ENCODE results near the gene MICAL2.

MICAL2 gene

DNA sequence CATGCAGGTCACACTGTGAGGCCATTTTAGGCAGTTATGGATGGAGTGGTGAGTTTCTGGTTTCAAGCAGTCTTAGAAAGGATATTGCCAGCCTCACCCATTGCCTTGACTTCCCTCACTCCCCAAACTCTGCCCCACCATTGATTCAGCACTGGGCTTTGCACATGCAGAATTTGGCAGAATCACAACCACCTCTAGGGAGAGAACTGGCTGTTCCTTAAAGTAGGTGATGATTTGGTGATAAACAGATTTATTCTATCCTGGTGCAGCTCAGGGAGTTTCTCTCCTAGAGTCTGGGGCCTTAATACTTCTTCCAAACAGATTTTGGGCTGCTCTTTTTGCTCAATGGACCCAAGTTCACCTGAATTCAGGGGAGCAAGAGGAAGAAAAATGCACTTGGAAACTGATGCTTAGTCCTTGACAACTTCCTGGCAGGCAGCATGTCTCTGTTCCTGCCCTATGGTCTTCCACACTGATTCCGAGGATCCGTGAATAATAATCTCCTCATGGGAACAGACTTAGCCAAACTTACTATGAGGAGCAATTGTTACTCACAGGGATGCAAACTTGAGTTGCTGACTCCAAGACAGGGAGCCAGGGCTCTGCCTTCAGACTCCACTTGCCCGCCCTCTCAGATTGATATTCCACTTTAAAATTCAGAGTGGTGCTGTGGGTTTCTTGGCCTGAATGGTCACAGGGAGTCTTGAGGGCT, 137.3 kb downstream of the MICAL2 start:
- Mint-ChIP-seq H3K36me3 (peaks cover 91% of the 10 kb centered on the region), H3K27ac (peak overlapping the region; percentile 68), H3K4me1 (peaks cover 20% of the 10 kb centered on the region), H3K9me3 (no peaks in the 10 kb centered on the region), H3K4me3 (no peak overlapping the region)
- no peak for DNase-seq (ENCODE audit: low spot score in 2 of 2)
- ATAC-seq = no peak

DNA sequence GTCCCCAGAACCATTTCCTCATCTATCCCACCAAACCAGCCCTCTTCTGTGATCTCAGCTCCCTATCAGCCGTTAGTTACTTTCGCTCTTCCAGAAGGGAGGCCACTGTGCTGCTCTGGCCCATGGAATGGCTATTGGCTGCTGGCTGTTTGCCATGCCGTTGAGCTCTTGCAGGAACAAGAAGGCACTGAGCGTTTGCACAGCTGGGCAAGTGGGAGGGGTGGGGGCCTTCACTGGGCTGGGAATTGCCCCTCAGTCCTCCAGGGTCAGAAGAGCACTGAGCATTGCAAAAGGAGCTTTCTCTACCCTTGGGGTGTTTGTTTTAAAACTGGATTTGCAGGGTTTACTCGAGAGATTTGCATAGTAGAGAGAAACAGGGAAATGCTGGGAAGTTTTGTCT, 137.9 kb downstream of the MICAL2 start:
- H3K4me3 Mint-ChIP-seq = no peak overlapping the region
- H3K4me1 Mint-ChIP-seq = peaks cover 14% of the 10 kb centered on the region
- peak overlapping the region; percentile 68 for H3K27ac Mint-ChIP-seq
- DNase-seq (ENCODE audit: low spot score in 2 of 2) (no peak), ATAC-seq (no peak)
- no peaks in the 10 kb centered on the region for H3K9me3 Mint-ChIP-seq
- H3K36me3 Mint-ChIP-seq = peaks cover 91% of the 10 kb centered on the region

DNA sequence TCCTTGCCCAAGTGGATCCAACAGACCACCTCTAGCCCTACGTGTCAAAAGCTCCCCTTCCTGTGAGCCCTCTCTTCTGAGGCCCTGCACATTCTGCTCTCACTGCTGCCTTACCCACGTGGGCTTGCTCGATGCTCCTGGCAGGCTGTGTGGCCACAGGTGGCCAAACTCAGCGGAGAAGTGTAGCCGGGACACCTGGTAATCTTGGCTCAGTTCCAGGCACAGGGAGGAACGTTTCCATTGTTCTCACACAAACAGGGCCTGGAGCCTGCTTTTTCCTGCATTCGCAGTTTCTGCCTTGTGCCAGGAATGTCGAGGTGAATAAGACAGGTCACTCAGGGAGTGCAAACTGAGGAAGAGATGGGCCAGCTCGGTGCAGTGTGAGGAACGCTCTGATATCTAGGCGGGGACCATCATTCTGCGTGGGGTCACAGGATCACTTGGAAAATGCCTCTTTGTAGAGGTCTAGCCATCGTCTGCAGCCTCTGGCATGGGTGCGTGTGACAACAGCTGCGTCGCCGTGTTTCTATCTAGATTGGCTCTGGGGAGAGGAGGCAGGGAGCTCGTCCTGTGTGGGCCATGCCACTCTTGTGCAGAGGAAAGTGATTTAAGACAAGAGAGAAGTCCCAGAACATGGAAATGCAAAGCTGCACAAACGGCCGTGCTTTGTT, 139.3 kb downstream of the MICAL2 start:
- peaks cover under 1% of the 10 kb centered on the region for H3K4me1 Mint-ChIP-seq
- H3K9me3 Mint-ChIP-seq = no peaks in the 10 kb centered on the region
- H3K36me3 Mint-ChIP-seq = peaks cover 91% of the 10 kb centered on the region
- no peak for DNase-seq (ENCODE audit: low spot score in 2 of 2)
- peak overlapping the region; percentile 51 for H3K27ac Mint-ChIP-seq
- H3K4me3 Mint-ChIP-seq = no peak overlapping the region
- no peak for ATAC-seq

DNA sequence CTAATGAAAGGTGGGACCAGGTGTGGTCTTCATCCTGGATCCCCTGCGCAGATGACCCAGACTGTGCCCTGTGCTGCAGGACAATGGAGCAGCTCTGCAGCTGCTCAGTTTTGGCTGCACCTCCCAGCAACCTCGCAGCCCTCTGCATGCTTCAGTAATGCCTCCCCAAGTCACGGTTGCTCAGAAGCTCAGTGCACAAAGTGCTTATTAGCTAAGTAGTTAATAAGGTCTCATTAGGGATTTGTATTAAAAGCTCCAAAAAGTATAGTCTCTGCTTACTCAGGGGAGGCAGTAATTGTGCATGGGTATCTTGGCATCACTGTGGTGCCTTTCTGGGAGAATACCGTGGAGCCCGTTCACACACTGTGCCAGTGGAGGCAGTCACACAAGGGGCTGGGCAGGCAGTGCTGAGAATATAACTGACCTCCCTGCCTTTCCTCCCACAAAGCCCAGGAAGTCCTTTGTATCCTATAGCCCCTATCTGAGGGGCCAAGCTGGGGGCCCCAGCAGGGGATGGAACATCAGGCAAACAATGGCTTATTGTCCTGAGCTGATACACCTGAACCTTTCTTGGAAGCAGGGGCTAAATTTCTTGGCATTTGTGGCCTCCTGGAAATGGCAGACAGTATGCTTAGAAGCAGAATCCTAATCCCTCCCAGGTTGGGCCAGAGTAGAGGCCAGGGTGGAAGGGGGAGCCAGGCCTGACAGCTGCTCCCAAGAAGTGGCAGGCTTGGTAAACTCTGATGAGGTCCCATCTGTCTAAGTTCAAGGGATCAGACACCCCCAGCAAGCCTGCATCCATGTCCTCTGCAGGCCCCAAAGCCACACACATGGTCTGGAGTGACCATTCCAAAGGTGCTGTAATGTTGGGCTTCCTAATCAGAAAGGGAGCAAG, 141.5 kb downstream of the MICAL2 start:
- no peak overlapping the region for H3K4me3 Mint-ChIP-seq
- H3K36me3 Mint-ChIP-seq = peaks cover 95% of the 10 kb centered on the region
- no peaks in the 10 kb centered on the region for H3K9me3 Mint-ChIP-seq
- ATAC-seq (peak; percentile 5), DNase-seq (ENCODE audit: low spot score in 2 of 2) (no peak)
- H3K4me1 Mint-ChIP-seq = no peaks in the 10 kb centered on the region
- H3K27ac Mint-ChIP-seq = peak overlapping the region; percentile 29

DNA sequence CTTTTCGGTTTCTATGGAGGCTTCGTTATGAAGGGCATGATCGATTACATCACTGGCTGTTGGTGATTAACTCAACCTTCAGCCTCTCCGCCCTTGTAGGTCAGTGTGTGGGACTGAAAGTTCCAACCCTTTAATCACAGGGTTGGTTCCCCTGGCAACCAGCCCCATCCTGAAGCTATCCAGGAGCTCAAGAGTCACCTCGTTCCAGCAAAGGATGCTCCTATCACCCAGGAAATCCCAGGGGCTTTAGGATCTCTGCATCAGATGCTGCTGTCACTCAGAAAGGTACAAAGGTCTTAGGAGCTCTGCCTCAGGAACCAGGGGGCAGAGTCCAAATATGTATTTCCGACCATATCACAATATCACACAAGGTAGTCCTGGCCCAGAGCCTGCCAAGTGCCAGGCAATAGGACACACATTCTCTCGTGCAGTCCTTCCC, 143.5 kb downstream of the MICAL2 start:
- H3K4me1 Mint-ChIP-seq = no peaks in the 10 kb centered on the region
- H3K27ac Mint-ChIP-seq = no peak overlapping the region
- DNase-seq (ENCODE audit: low spot score in 2 of 2) = no peak
- H3K9me3 Mint-ChIP-seq = no peaks in the 10 kb centered on the region
- H3K4me3 Mint-ChIP-seq = no peak overlapping the region
- H3K36me3 Mint-ChIP-seq = peaks cover 95% of the 10 kb centered on the region
- ATAC-seq = no peak

DNA sequence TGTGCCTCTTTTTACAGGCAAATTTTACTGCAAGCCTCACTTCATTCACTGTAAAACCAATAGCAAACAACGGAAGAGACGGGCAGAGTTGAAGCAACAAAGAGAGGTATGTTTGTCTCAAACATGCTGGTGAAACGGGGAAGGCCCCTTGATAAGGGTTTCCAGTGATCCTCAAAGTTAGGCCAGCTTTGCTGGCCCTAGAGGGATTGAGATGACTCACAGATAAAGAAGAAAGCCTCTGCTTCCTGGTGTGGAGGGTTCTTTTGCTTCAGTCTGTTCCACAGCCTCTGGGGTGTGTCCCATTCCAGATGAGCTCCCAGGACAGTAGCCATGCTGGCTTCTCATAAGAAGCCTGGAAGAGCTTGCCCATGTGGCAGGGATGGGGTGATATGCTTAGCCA, 148.1 kb downstream of the MICAL2 start:
- Mint-ChIP-seq H3K9me3 (no peaks in the 10 kb centered on the region), H3K4me1 (no peaks in the 10 kb centered on the region), H3K4me3 (no peak overlapping the region), H3K36me3 (peaks cover 99% of the 10 kb centered on the region), H3K27ac (peak overlapping the region; percentile 68)
- ATAC-seq = no peak
- DNase-seq (ENCODE audit: low spot score in 2 of 2) = no peak

DNA sequence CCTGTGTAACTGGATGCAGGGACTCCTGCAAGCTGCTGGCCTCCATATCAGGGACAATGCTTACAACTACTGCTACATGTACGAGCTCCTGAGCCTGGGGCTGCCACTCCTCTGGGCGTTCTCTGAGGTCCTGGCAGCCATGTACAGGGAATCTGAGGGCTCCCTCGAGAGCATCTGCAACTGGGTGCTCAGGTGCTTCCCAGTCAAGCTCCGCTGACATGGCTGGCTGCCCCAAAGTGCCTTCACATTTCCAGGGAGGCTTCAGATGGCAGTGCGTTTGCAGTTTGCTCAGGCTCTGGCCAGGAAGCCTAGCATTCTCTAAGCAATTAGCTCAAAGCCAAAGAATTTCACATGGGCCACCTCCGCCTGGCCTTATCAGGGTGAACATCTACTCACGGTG, 149.6 kb downstream of the MICAL2 start:
- Mint-ChIP-seq H3K4me3 (no peak overlapping the region), H3K4me1 (no peaks in the 10 kb centered on the region), H3K27ac (no peak overlapping the region), H3K36me3 (peaks cover 90% of the 10 kb centered on the region), H3K9me3 (no peaks in the 10 kb centered on the region)
- DNase-seq (ENCODE audit: low spot score in 2 of 2) = no peak
- no peak for ATAC-seq

DNA sequence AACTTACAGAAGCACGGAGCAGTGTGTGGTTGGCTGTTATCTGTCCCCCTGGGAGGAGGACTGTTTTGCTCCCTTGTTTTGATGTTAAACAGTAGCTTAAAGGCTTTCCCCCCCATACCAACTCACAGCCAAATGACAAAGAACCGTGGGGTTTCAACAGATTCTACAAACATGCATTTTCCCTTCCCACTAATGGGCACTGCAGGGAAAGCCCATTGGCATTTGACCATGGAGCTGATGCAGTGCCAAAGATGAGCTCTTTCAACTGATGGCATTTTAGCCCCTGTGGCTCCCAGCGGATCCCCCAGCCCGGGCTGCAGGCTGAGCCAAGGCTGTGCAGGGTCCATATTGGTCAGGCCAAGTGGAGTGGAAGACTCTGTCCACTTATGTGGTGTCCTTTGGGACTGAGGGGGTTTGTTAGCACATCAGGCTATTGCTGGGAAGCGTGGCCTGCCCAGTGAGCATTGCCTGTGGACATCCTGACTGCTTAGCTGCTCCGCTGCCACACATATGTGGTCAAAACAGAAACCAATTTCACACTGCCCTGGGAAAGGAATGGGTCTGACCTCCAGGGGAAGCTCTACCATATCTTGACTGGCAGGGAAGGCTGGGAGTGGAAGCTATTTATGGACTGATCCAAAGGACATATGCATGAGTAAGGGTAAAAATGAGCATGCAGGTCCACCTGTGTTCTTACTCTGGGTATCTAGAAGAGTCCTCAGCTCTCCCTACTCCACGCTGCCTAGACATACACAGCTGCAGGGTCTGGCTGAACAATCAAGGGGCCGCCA, 150.5 kb downstream of the MICAL2 start:
- Mint-ChIP-seq H3K4me3 (no peak overlapping the region), H3K9me3 (no peaks in the 10 kb centered on the region), H3K36me3 (peaks cover 80% of the 10 kb centered on the region), H3K27ac (no peak overlapping the region), H3K4me1 (no peaks in the 10 kb centered on the region)
- ATAC-seq (no peak), DNase-seq (ENCODE audit: low spot score in 2 of 2) (no peak)

DNA sequence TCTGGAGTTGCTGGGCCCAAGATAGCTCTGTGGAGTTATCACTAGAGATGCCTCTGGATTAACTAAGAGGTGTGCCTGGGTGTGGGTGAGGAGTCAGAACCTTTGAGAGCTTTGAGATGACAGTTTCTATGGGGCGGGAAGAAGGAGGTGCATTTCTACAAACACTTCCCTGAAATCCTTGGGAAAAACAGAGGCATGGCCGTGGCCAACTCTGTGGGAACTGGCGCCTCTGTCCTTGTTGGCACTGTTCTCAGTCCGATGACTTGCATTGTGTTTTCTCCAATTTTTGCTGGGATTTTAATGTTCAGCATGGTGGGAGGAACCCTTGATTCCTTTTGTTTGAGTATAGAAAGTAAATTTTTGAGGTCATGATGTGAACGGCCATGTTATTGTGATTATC, 151.2 kb downstream of the MICAL2 start:
- Mint-ChIP-seq H3K27ac (no peak overlapping the region), H3K4me3 (no peak overlapping the region), H3K4me1 (no peaks in the 10 kb centered on the region), H3K9me3 (no peaks in the 10 kb centered on the region), H3K36me3 (peaks cover 74% of the 10 kb centered on the region)
- no peak for ATAC-seq
- no peak for DNase-seq (ENCODE audit: low spot score in 2 of 2)

DNA sequence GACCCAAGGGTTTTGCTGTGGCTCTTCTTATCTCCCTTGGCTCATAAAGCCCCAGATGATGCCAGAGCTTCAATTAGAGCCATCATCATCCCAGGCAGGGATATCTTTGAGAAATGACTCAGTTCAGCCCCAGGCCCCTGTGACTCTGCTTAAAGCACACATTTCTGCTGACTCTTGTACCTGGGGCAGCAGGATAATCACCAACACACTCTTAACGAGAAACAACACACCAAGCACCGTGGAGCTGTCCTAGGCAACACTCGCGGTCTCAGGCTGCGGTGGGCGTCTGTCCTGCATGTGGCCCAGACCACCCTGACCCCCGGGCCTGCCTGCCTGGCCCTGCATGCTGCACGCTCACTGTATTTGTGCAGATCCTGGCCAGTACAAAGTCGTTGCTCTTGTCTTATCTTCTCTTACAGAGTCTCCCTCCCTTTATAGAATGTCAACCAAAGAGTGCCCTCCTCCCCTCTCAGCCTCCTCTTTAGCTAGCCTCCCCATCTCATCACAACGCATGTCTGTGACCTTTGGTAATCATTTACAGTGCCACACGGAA, 152.8 kb downstream of the MICAL2 start:
- Mint-ChIP-seq H3K36me3 (peaks cover 58% of the 10 kb centered on the region), H3K4me1 (no peaks in the 10 kb centered on the region), H3K4me3 (no peak overlapping the region), H3K27ac (peak overlapping the region; percentile 41), H3K9me3 (no peaks in the 10 kb centered on the region)
- ATAC-seq (no peak), DNase-seq (ENCODE audit: low spot score in 2 of 2) (no peak)

DNA sequence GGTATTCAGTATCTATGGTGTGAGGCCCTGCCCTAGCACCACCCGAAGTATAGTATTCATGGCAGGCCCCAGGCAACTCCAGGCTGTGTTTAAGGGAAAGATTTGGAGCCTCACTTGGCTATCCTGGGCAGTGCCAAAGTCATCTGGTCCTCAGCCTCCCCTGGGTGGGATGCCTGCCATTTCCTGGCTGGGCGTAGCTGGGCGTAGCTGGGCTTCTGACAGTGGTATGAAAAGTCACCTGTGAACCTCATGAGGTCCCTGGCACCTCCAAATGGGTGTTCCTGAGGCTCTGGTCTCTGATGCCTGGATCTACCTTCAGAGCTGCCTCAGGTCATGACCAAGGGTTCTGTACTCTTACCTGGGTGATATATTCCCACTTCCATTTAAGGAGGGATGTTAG, 154.0 kb downstream of the MICAL2 start:
- Mint-ChIP-seq H3K9me3 (no peaks in the 10 kb centered on the region), H3K27ac (no peak overlapping the region), H3K4me3 (no peak overlapping the region), H3K36me3 (peaks cover 46% of the 10 kb centered on the region), H3K4me1 (no peaks in the 10 kb centered on the region)
- ATAC-seq (no peak), DNase-seq (ENCODE audit: low spot score in 2 of 2) (no peak)

DNA sequence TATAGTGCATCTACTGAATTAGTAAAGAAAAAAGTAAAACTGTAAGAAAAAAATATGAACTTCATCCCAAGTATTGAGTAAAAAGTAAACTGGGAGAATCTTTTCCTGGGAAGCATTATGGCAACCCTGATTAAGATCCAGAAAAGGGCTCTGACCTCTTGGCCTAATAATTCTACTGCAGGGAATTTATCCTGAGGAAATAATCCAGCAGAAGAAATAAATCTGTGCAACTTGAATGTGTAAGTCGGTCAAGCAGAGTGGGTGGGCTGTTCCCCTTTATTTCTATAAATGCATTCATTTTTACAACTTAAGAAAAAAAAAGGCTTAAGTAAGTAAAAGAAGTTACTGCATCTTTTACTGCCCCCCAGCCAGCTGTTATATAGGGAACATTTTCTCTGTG, 155.7 kb downstream of the MICAL2 start:
- no peak for ATAC-seq
- H3K9me3 Mint-ChIP-seq = no peaks in the 10 kb centered on the region

DNA sequence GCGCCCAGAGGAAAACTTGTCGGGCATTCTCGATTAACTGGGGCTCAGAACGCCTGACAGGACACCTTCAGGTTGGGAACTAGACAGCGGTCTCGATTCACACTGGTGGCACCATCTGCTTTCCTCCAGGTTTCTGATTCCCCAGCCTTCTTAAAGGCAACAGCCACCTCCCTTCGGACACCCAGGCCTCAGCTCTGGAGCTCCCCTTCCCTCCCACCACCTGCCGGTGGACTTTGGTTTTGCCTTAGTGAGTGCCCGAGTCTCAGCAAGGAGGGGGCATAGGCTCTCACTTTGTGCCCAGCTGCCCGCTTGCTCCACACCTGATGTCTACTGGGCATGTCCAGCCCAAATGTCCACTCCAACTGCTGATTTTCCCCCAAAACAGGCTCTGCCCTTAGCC, 156.6 kb downstream of the MICAL2 start:
- ATAC-seq (no peak), DNase-seq (ENCODE audit: low spot score in 2 of 2) (no peak)
- Mint-ChIP-seq H3K4me3 (no peak overlapping the region), H3K36me3 (peaks cover 20% of the 10 kb centered on the region), H3K9me3 (no peaks in the 10 kb centered on the region), H3K4me1 (no peaks in the 10 kb centered on the region), H3K27ac (peak overlapping the region; percentile 13)

More for the DNA sequence above, 155.7 kb downstream of the MICAL2 start:
- no peak for DNase-seq (ENCODE audit: low spot score in 2 of 2)
- Mint-ChIP-seq H3K27ac (no peak overlapping the region), H3K4me3 (no peak overlapping the region), H3K4me1 (no peaks in the 10 kb centered on the region), H3K36me3 (peaks cover 29% of the 10 kb centered on the region)

DNA sequence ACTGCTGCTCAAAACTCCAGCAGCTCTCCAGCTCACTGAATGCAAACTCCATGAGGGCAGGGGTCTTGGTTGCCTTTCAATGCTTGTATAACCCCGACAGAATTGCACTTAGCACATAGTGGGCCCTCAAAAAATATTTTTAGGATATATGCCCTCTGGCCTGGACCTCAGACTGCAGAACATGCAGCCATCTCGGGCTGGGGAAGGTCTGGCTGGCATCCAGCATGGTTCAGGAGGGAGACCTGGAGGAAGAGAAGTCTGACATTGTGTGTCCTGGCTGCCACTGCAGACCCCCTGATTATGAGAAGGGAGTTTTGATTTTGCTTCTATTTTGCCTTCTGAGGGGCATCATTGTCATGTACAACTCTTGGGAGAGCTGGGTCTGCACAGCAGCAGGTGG, 157.5 kb downstream of the MICAL2 start:
- peaks cover 11% of the 10 kb centered on the region for H3K36me3 Mint-ChIP-seq
- no peak for DNase-seq (ENCODE audit: low spot score in 2 of 2)
- H3K4me3 Mint-ChIP-seq = no peak overlapping the region
- H3K27ac Mint-ChIP-seq = peak overlapping the region; percentile 13
- ATAC-seq = no peak
- no peaks in the 10 kb centered on the region for H3K9me3 Mint-ChIP-seq
- H3K4me1 Mint-ChIP-seq = no peaks in the 10 kb centered on the region

DNA sequence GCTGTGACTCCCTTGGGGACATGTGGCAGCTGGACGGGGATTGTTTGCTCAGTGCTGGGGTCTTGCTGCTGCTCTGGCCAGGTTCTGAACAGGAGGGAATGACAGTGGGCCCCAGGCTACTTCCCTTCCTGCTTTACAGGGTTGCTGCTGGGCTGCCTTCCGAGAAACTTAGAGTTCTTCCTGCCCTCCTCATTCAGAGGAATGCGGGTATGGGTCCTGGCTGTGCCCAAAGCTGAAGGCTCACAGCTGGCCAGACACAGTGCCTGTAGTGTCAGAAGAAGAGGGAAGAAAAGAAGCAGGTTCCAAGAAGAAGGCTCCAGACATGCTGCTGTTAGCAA, 158.7 kb downstream of the MICAL2 start:
- Mint-ChIP-seq H3K36me3 (no peaks in the 10 kb centered on the region), H3K4me3 (no peak overlapping the region), H3K4me1 (no peaks in the 10 kb centered on the region), H3K27ac (peak overlapping the region; percentile 13), H3K9me3 (no peaks in the 10 kb centered on the region)
- ATAC-seq (no peak), DNase-seq (ENCODE audit: low spot score in 2 of 2) (no peak)
